ENCODE measurements around the gene KCNT1. TPM values are rescaled to one million over a fixed set of nuclear protein-coding genes. Genes with fewer than 3 reads are reported as not detected.

The KCNT1 gene
- total RNA-seq, 1 experiment from 2014 or later: 0.68 TPM

DNA sequence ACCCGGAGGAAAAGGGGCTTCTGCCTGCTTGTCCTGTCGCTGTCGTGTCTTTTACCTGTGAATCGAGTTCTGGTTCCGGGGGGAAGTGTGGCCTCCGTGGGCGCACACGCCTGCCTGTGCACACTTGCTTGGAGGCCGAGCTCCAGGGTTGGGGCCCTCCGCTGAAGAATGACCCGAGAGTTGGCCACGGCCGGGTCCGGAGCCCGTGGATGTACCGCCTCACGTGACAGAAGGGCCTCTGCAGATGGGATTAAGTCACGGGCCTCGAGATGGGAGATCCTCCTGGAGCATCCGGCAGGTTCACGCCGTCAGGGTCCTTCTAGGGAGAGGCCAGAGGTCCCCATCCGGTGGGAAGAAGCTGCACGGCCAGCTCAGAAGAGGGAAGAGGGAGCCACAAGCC, 81.0 kb downstream of the KCNT1 start:
- no peaks in the 10 kb centered on the region for H3K23me2 ChIP-seq (ENCODE audit: insufficient read length, low read depth, low read length, poor library complexity, severe bottlenecking)
- no peak overlapping the region for H3K56ac ChIP-seq (ENCODE audit: insufficient read length, low read depth, low read length)
- no peaks in the 10 kb centered on the region for H3K27me3 ChIP-seq (ENCODE audit: insufficient read depth, low read length)
- H4K8ac ChIP-seq (replicated peaks; ENCODE audit: insufficient read length, low read depth, low read length): no peak overlapping the region
- no peaks in the 10 kb centered on the region for H4K20me1 ChIP-seq (ENCODE audit: control insufficient read depth, insufficient read depth, insufficient read length)
- H4K5ac ChIP-seq (ENCODE audit: insufficient read length, low read depth, low read length): no peak overlapping the region
- H3K14ac ChIP-seq (ENCODE audit: insufficient read depth, low read length): no peak overlapping the region
- no peaks in the 10 kb centered on the region; the same call in 1 of the 2 replicates for H3K27me3 Mint-ChIP-seq (ENCODE audit: low read depth)
- no peak overlapping the region for H4K91ac ChIP-seq (ENCODE audit: insufficient read length, low read depth, low read length)
- no peaks in the 10 kb centered on the region for H3K4me1 ChIP-seq (ENCODE audit: insufficient read depth, low read length)
- H3K9me3 Mint-ChIP-seq: no peaks in the 10 kb centered on the region
- no peak overlapping the region for H3K4me2 ChIP-seq (ENCODE audit: insufficient read depth, insufficient read length, low read length)
- H3K18ac ChIP-seq (ENCODE audit: insufficient read length, low read depth, low read length): no peak overlapping the region
- no peak overlapping the region for H3K9ac ChIP-seq (ENCODE audit: extremely low read depth, insufficient read length, low read length)
- H2BK15ac ChIP-seq (ENCODE audit: low read depth, low read length): no peak overlapping the region
- no peaks in the 10 kb centered on the region for H3K79me1 ChIP-seq (ENCODE audit: insufficient read depth, low read depth, low read length, poor library complexity, severe bottlenecking)
- H2AK5ac ChIP-seq (ENCODE audit: insufficient read length, low read length): no peak overlapping the region
- TF ChIP-seq, protein P1, sequence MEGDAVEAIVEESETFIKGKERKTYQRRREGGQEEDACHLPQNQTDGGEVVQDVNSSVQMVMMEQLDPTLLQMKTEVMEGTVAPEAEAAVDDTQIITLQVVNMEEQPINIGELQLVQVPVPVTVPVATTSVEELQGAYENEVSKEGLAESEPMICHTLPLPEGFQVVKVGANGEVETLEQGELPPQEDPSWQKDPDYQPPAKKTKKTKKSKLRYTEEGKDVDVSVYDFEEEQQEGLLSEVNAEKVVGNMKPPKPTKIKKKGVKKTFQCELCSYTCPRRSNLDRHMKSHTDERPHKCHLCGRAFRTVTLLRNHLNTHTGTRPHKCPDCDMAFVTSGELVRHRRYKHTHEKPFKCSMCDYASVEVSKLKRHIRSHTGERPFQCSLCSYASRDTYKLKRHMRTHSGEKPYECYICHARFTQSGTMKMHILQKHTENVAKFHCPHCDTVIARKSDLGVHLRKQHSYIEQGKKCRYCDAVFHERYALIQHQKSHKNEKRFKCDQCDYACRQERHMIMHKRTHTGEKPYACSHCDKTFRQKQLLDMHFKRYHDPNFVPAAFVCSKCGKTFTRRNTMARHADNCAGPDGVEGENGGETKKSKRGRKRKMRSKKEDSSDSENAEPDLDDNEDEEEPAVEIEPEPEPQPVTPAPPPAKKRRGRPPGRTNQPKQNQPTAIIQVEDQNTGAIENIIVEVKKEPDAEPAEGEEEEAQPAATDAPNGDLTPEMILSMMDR (conservative IDR thresholded peaks at IDR 0.05): no peak
- no peaks in the 10 kb centered on the region for H3K4me1 Mint-ChIP-seq
- H3K27ac ChIP-seq (ENCODE audit: insufficient read length, low read depth, low read length): no peak overlapping the region
- no peak overlapping the region for H2BK120ac ChIP-seq (ENCODE audit: low read depth, low read length, poor library complexity, severe bottlenecking)
- H2BK5ac ChIP-seq (ENCODE audit: insufficient read length, low read length): no peak overlapping the region
- no peak overlapping the region; a peak in 1 of 7 replicates for H3K27ac Mint-ChIP-seq
- H3T11ph ChIP-seq (ENCODE audit: low read length): no peak overlapping the region
- no peak for DNase-seq
- H3K79me2 ChIP-seq (ENCODE audit: insufficient read depth, low read length): no peaks in the 10 kb centered on the region
- no peak overlapping the region for H2BK12ac ChIP-seq (ENCODE audit: insufficient read length, low read depth, low read length)
- H3K9me3 ChIP-seq (ENCODE audit: control insufficient read depth, low read depth, low read length): no peaks in the 10 kb centered on the region
- H3K36me3 Mint-ChIP-seq (ENCODE audit: insufficient read depth in 1 of 3, low read depth in 3 of 3): no peaks in the 10 kb centered on the region
- WGBS (ENCODE audit: extremely low coverage, insufficient read length, low lambda C conversion rate): no CpG with 5 or more reads among the region's 24 CpGs
- H3K4me3 Mint-ChIP-seq: no peak overlapping the region
- no peak overlapping the region for H2AFZ ChIP-seq (ENCODE audit: low read length)
- H3K4ac ChIP-seq (ENCODE audit: low read depth, low read length): no peak overlapping the region
- no peak overlapping the region for H2BK20ac ChIP-seq (ENCODE audit: low read depth, low read length, poor library complexity, severe bottlenecking)
- H3K23ac ChIP-seq (ENCODE audit: insufficient read length, low read depth, low read length): no peak overlapping the region
